Stimulated activated CD4-positive, alpha-beta T cell treated with anti-CD3 and anti-CD28 coated beads, Interleukin-1b, Interleukin-23, amount 100 ng/mL, for 1 hour (primary cell): ENCODE data around the gene TCF7L1.
"Not testable (repeated sequence)": the region's sequence is repeated elsewhere in the genome, so short reads cannot be mapped to it uniquely, and the experiment has no call there.

Source experiments
- DNase-seq, 2 donors: peaks; one replicate each; pipeline ENCODE4 v3.0.0-alpha.2; 2020; ENCODE audit warnings: low read depth in 2 of 2

TCF7L1 gene

DNA sequence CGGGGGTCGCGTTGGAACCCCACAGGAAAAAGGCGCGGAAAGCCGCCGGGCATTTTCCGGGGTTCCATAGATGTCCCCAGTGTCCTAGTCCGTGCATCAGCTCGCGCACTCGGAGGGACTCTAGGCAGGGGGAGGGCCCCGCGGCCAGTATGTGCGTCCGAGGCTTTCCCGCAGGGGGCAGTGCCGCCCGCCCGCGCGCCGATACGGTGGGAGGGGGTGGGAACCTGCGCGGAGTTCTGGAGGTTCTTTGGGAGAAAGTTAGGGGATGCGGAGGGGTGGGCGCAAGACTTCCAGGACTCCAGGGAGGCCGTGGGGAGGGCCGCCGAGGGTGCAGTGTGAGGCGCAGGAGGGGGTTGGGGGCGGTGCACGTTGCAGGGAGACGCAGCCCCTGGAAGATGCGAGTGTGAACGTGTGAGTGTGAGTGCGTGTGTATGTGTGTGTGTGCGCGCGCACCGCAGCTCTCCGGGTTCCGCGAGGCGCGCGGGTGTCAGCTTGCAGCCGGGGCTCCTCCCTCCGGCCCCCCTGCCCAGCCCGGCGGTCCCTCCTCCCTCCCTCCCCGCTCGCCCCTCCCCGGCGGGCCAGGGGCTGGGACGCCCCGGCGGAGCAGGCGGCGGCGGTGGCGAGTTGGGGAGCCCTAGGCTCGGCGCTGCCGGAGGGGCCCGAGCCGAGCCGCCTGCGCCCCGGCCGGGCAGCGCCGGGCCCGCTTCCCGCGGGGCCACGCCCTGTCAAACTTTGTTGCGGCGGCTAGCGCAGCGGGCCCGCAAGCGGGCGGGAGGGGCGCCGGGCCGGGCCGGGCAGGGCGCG is at the start of gene TCF7L1:
Gene TCF7L1 (plus strand): TSS at position 559 of the 804 bp plus-strand sequence. CDS start 293 bp downstream, outside the sequence.
- DNase-seq, result no peak

GRCh38 chr2:85085563-85085962 is 47.6 kb upstream of the TCF7L1 start:
- no peak for DNase-seq

GRCh38 chr2:85087541-85087940 is 45.7 kb upstream of the TCF7L1 start:
- no peak for DNase-seq

GRCh38 chr2:85088921-85089320 is 44.3 kb upstream of the TCF7L1 start:
- DNase-seq, result no peak

- DNase-seq, result no peak
These were observed 43.6 kb upstream of the TCF7L1 start for GRCh38 chr2:85089585-85089984.

DNA sequence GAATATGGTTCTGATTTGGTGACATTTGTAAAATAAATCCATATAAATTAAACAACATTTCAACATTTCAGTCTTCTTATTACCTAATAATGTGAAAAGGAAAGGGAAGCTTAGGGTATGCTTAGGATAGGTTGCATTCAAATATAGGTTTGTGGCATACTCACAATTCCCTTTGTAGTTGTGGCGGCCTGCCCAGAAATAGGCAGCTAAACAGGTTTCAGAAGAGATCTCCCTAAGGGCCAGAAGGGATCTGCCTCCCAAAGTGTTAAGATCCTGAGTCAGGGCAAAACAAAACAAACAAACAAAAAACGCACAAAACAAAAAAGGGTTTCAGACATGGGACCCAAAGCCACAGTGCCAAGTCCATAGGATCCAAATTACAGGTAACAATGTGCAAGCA is 41.4 kb upstream of the TCF7L1 start:
- DNase-seq, result no peak

- DNase-seq, result no peak
These were observed 38.1 kb upstream of the TCF7L1 start for GRCh38 chr2:85095094-85095493.

- no peak for DNase-seq
These were observed 36.6 kb upstream of the TCF7L1 start for GRCh38 chr2:85096616-85097015.

DNA sequence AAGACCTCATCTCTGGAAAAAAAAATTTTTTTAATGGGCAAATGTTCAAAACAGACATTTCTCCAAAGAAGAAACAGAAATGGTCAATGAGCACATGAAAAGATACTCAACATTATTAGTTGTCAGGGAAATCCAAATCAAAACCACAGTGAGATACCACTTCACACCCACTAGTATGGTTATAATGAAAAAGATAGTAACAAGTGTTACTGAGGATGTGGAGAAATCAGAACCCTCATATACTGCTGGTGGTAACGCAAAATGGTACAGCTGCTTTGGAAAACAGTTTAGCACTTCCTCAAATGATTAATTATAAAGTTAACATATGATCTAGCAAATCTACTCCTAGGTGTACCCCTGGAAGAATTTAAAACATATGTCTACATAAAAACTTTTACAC is 29.0 kb upstream of the TCF7L1 start:
- DNase-seq, result no peak

DNA sequence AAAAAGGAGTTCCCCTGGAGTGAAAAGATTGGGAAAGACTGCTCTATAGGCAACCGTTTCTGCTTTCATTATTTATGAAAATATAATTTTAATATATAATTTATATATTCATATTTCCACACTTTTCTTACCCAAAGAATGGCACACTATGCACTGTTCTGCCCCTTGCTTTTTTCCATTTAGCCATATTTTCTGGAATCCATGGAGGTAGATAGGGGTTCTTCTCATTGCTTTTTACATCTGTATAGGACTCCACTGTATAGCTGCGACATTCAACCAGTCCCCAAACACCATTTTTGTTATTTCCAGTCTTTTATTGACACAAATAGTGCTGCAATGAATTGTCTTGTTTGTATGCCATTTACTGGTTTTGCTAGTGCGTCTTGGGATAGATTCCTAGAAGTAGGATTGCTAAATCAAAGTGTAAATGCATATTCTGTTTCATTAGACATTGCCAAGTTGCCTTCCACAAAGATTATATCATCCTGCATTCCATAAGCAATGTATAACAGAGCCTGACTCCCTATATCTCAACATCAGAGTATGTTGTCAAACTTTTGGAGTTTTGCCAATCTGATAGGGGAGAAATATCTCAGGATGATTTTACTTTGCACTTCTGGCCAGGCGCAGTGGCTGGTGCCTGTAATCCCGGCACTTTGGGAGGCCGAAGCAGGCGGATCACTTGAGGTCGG is 26.6 kb upstream of the TCF7L1 start:
- no peak for DNase-seq

- no peak for DNase-seq
These were observed 22.1 kb upstream of the TCF7L1 start for GRCh38 chr2:85110991-85111560.

DNA sequence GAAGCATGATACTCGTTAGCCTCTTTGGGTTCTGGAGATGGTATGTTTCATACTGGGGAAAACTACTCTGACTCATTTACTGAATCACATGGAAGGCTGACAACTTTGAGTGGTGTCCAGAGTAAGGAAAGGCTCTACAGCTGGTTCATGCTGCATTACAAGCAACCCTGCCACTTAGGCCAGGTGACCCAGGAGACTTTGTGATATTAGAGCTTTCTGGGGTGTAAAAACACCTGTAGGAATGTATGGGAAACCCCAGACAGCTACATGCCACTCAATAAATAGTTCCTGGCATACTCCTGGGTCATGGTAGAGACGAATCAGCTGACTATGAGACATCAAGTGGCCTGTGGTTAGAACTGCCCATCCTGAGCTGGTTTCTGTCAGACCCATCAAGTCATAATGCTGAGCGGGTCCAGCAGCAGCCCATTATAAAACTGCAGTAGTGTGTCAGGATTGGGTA is 21.3 kb upstream of the TCF7L1 start:
- DNase-seq, result no peak

- no peak for DNase-seq
These were observed 20.1 kb upstream of the TCF7L1 start for GRCh38 chr2:85112906-85113625.

- no peak for DNase-seq
These were observed 18.4 kb upstream of the TCF7L1 start for GRCh38 chr2:85114586-85115330.

GRCh38 chr2:85116207-85116606 is 17.0 kb upstream of the TCF7L1 start:
- DNase-seq, result no peak

DNA sequence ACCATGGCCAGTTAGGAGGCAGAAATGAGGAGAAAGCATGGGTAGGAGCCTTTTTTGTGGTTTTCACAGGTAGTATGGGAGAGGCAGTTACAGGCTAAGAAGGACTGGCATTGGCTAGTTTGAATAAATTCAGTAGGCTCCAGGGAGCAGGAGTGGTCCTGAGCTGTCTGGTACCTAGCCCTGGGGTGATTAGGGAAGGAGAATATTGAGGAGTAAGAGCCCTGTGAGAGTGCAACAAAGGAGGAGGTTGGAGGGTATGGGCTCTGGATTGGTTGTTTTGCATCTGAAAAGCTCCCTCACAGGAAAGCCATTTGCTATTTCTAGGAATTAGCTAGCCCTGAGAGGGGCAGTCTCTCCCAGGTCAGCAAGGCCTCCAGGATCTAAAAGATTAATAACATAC is 13.3 kb upstream of the TCF7L1 start:
- DNase-seq, result no peak

GRCh38 chr2:85120363-85120762 is 12.8 kb upstream of the TCF7L1 start:
- DNase-seq, result no peak

DNA sequence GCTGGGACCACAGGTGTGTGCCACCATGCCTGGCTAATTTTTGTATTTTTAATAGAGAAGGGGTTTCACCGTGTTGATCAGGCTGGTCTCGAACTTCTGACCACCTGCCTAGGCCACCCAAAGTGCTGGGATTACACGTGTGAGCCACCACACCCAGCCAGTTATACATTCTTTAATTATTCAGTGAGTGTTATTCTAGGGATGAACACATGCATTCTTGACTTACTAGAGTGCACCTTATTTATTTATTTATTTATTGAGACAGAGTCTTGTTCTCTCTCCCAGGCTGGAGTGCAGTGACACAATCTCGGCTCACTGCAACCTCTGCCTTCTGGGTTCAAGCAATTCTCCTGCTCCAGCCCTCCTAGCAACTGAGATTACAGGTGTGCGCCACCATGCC is 6.7 kb upstream of the TCF7L1 start:
- DNase-seq, result not testable (repeated sequence)

- no peak for DNase-seq
These were observed 3.3 kb upstream of the TCF7L1 start for GRCh38 chr2:85129861-85130260.

GRCh38 chr2:85130407-85130806 is 2.8 kb upstream of the TCF7L1 start:
- no peak for DNase-seq

GRCh38 chr2:85131116-85131515 is 2.1 kb upstream of the TCF7L1 start:
- DNase-seq, result no peak
